Stimulated activated CD8-positive, alpha-beta memory T cell treated with anti-CD3 and anti-CD28 coated beads, Interleukin-7, amount 100 ng/mL, for 4 hours (primary cell): Measurements from ENCODE around the gene CELA1.
"Not testable (repeated sequence)": the region's sequence is repeated elsewhere in the genome, so short reads cannot be mapped to it uniquely, and the experiment has no call there.

ENCODE experiments used
- DNase-seq, 2 donors: peaks; one replicate each; pipeline ENCODE4 v3.0.0-alpha.2; 2020; ENCODE audit warnings: low read depth in 2 of 2

Gene CELA1

DNA sequence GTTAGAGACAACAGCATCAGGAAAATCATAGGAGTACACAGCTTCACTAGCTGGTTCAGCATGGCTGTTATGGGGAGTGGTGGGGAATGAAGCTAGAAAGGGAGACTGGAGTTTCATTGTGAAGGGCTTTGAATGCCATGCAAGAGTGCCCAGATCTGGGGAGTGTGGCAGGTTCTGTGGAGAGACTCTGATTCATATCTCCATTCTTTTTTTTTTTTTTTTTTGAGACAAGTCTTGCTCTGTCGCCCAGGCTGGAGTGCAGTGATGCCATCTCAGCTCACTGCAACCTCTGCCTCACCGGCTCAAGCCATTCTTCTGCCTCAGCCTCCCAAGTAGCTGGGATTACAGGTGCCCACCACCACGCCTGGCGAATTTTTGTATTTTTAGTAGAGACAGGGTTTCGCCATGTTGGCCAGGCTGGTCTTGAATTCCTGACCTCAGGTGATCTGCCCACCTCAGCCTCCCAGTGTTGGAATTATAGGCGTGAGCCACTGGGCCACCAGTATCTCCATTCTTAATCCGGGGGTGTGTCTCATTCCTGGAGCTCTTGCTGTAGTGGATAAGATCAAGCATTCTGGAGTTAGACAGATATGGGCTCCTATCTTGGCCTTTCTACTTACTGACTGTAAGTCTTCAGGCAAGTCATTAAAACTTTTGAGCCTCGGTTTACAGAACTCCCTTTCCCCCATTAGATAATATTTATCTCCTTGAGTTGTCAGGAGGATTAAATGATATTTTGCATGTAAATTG, 28.2 kb downstream of the CELA1 start:
- DNase-seq = not testable (repeated sequence)

DNA sequence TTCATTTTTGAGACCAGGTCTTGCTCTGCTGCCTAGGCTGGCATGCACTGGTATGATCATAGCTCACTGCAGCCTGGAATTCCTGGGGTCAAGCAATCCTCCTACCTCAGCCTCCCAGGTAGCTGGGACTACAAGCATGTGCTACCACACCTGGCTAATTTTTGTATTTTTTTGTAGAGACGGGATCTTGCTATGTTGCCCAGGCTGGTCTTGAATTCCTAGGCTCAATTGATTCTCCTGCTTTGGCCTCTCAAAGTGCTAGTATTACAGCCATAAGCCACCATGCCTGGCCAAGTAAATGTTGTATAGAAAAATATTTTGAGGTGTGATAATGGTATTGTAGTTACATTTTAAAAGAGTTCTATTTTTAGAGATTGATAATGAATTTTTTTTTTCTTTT, 35.1 kb downstream of the CELA1 start:
- DNase-seq = no peak

DNA sequence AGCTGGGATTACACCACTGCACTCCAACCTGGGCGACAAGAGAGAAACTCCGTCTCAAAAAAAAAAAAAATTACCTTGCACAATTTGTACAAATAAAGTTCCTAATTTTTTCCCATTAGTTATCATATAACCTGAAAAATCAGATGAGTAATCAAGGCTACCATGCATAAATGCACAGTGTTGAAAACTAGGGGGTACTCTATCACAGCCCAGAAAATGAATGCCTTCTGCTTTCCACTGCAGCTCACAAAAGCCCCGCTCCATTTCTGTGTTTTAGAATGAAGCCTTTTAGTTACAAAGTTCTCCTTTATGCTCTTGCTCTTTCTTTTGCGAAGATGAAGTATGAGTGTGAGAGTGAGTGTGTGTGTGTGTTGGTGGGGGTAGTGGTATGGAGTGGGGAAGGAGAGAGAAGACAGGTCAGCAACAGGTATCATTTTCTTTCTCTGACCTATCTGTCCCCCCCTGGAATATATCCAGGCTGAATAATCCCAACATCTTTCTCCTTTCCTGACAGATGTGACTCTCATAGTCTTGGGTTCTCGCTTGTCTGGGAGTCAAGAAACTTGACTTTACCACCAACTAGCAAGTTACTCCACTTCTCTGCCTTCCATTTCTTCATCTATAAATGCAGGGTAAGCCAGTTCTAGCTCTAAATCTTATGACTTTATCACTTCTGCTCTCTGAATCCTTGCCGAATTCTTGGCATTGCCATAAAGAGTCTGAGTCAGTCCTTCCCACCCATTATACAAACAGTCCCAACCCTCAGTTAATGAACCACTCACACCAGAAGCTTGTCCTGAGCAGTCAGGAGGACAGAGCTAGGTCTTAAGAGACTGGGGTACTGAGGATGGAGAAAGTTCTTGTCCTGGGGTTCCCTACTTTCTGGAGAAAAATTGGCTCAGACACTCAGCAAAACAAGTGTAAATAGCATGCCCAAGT, 38.6 kb downstream of the CELA1 start:
- DNase-seq = no peak

DNA sequence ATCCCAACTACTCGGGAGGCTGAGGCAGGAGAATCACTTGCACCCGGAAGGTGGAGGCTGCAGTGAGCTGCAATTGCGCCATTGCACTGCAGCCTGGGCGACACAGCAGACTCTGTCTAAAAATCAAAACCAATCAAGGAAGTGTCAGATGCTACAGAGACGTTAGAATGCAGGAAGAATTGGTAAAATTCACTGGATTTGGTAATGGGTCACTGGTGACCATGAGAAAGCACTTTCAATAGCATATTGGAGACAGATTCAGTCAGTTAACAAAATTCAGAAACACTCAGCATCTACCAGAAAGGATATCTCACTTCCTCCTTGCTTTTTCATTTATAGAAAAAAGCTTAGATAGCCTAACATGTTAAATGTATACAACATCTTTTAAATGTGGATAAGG, 40.0 kb downstream of the CELA1 start:
- no peak for DNase-seq

DNA sequence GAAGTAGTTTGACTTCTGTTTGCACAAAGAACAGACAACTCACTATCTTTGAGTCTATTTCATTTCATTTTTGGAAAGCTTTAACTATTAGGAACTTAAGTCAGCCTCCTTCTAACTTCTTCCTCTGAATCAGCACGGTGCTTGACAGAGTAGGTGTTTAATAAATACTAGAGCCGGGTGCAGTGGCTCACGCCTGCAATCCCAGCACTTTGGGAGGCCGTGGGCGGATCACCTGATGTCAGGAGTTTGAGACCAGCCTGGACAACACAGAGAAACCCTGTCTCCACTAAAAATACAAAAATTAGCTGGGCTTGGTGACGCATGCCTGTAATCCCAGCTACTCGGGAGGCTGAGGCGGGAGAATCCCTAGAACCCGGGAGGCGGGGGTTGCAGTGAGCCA, 45.7 kb downstream of the CELA1 start:
- DNase-seq = not testable (repeated sequence)

DNA sequence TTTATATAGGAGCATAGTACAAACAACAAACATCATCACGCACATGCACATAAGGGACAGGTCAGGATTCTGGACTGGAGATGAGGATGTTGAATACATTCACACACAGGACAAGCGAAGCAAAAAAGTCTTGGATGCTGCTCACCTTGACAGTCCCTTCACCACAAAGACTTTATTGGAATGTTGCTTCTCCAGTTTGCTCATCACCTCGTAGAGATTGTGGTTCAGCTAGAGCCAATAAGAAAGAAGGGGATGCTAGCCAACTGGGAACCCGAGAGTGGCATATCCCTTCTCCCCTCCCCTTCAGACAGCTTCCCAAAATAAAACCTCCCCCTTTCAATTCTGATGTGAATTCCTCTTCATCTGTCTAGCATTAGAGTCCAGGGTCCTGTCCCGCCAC, 50.8 kb downstream of the CELA1 start:
- no peak for DNase-seq

DNA sequence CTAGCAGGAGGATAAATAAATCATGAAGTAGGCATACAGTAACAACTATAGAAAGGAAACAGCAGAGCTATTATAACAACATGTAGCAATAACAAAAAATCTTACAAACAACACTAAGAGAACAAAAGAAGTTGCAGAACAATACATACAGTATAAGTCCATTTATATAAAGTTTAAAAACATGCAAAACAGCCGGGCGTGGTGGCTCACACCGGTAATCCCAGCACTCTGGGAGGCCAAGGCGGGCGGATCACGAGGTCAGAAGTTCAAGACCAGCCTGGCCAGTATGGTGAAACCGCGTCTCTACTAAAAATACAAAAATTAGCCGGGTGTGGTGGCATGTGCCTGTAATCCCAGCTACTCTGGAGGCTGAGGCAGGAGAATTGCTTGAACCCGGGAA, 52.4 kb downstream of the CELA1 start:
- not testable (repeated sequence) for DNase-seq

DNA sequence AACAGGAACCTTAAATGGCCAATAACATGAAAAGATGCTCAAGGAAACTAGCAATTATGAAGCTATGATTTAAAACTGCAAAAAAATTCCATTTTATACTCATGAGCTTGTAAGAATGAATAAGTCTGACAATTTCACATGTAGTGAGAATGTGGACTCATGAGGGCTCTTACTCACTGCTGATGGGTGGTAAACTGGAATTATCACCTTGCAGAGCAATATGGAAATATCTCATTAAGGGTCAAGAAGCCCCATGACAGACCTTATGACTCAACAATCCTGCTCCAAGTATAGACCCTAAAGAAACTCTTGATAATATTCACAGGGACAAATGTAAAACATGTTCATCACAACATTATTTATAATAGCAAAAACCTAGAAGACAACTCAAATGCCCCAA, 52.8 kb downstream of the CELA1 start:
- DNase-seq = no peak

DNA sequence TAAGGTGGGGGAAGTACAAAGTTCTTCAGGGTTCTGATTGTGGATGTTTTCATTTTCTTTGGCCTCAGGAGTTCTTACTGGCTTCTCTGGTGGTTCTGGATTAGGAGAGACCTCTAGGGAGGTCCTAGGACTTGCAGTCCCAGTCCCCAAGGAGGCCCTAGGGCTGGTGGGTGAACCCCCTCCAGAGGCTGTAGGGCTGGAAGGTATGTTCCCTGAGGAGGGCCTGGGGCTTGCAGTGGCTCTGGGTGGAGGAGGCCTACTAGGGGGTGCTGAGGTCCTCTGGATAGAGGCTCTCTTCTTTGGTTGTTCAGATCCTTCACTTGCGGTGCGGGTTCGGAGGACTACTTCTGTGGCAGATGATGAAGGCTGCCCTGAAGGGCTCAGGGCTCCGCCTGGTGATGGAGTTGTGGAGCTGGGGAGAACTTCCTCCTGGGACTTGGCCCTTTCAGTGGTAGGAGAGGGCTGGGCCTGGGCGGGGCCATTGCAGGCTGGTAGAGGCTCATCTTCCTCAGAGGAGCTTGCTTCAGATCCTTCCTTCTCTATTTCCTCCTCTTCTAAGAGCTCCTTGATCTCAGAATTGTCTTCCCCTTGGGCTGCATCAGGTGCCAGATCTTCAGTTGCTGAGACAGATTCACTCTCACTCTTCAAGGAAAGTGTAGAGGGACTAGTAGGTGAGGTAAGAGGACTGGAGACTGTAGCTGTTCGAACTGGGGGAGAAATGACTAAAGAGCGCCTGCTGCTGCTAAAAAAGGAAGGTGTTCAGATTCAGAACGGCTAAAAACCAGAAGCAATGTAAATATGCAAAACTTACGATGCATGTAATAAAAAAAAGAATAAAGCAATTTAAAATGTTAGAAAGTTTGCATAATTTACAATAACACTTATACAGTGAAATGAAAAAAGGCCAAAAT, 54.6 kb downstream of the CELA1 start:
- DNase-seq = not testable (repeated sequence)

DNA sequence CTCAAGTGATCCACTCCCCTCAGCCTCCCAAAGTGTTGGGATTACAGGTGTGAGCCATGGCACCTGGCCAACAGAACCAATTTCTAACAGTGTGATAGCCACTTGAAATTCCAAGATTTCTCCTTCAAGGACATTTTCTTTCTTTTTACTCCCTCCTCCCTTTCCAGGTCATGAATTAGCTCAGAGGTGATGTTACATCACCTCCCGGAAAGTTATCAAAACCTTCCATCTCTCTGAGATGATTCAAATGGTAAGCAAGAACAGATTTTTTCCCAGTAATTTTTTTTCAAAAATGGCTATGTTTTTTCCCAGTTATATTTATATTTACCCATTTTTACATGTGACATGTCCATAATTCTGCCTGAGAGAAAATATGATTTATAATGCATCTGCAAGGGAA, 60.6 kb downstream of the CELA1 start:
- no peak for DNase-seq

DNA sequence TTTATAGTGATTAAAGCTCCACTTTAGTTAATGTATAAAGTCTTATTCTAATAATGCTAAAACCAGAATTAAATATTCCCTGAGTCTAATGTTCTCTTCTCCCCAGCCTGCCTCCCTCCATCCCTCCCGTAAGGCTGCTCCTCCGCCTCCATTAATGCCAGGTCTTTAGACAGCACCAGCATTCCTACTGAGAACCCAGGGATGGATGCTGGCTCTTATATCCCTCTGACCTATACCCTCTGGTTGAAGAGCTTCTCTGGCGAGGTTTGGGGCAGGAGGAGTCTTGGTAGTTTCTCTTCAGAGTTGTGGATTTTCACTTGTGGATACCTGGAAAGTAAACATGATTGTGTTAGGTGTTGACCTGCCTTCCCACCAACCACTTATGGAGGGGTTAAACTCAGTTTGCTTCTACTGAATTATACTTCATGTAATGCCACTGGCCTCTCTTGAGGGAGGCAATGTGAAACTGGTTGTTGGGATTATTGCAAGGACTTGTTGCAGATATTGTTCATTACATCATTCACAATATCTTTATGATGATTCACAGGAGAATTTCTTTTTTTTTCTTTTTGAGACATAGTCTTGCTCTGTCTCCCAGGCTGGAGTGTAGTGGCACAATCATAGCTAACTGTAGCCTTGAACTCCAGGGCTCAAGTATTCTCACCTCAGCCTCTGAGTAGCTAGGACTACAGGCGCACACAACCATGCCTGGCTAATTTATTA, 65.1 kb downstream of the CELA1 start:
- DNase-seq = no peak
